ENCODE measurements around the gene PRKCZ. TPM values are rescaled to one million over a fixed set of nuclear protein-coding genes. Genes with fewer than 3 reads are reported as not detected.
A peak's percentile ranks its signal among the peaks of the same experiment; 100 is the strongest.

The PRKCZ gene
- total RNA-seq, 1 donor, result 2.6 TPM

DNA sequence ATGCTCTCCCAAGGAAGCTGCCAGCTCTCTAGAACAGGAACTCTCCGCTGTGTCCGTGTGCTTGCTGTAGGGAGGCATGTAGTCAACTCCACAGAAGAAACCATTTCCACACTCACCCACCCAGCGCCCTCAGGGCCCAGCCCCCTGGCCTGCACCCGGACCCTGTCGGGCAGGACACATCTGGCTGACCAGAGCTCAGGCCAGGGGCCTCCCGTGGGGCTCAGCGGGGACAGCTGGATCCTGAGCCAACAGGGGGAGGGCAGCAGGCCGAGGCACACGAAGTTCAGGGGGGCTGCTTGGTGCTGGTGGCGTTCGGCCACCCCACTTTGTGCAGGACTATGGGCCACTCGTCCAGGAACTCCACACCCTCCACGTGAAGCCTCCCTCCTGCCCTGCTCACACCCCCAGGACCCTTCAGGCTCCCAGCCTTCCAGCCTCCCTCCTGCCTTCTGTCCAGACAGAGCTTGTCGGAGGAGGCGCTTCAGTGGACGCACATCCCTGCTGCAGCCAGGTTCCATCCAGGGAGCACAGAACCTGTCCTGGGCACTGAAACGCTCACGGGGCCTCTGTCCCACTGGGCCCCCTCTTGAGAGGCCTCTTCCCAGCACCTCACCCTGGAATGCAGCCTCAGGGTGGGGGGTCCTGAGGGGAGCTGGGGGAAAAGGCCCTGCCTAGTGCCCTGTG lies 159.3 kb downstream of the PRKCZ start:
- TF ChIP-seq, protein P1, sequence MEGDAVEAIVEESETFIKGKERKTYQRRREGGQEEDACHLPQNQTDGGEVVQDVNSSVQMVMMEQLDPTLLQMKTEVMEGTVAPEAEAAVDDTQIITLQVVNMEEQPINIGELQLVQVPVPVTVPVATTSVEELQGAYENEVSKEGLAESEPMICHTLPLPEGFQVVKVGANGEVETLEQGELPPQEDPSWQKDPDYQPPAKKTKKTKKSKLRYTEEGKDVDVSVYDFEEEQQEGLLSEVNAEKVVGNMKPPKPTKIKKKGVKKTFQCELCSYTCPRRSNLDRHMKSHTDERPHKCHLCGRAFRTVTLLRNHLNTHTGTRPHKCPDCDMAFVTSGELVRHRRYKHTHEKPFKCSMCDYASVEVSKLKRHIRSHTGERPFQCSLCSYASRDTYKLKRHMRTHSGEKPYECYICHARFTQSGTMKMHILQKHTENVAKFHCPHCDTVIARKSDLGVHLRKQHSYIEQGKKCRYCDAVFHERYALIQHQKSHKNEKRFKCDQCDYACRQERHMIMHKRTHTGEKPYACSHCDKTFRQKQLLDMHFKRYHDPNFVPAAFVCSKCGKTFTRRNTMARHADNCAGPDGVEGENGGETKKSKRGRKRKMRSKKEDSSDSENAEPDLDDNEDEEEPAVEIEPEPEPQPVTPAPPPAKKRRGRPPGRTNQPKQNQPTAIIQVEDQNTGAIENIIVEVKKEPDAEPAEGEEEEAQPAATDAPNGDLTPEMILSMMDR (IDR thresholded peaks at IDR 0.05; ENCODE audit: insufficient read depth, low read depth, low read length), result no peak
- DNase-seq (ENCODE audit: low read depth), result no peak
- no peak overlapping the region for H3K4me3 ChIP-seq (ENCODE audit: low read depth, low read length)

DNA sequence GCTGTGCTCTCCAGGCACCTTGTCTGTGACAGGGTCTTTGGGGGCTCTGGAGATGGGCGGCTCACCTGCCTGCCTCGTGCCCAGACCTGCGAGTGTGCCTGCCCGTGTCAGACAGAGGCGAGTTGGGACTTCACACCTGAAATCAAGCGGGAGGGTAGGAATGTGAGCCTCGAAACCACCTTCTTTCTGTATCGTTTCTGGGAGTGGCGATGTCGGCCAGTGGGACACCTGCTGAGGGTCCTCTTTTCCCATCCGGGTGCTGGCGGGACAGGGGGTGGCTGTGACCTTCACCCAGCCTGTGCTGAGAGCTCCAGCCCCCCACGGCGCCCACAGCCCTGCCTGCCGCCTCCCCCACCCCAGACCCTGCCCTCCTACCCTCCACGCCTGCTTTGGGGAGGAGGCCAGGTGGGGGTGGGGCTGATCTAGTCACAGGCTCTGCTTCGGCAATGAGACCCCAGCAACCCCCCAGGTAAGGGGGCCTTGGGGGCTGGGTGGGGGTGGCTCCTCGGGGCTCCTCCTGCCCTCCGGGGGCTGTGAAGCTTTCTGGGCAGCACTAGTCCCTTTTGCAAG lies 160.0 kb downstream of the PRKCZ start:
- no peak for DNase-seq (ENCODE audit: low read depth)
- TF ChIP-seq, protein P1 (IDR thresholded peaks at IDR 0.05; ENCODE audit: insufficient read depth, low read depth, low read length), result no peak
- H3K4me3 ChIP-seq (ENCODE audit: low read depth, low read length), result no peak overlapping the region

DNA sequence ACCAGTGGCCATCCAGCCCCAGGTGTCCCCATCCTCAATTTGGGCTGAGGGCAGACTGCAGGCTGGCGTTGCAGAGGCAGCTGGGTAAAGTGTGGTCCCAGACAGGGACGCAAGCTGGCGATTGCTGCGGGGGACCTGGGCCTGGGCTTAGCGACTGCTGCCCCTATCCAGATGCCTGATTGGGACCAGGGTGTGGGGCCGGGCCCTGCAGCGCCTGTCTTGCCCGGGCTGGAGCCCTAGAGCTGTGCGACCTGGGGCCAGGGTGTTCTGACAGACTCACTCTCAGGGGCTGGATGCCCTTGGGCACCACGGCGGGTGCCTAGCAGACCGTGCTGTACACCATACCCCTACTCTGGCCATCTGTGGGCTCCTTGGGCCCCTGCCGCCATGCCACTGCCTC lies 160.6 kb downstream of the PRKCZ start:
- TF ChIP-seq, protein P1 (IDR thresholded peaks at IDR 0.05; ENCODE audit: insufficient read depth, low read depth, low read length), result no peak
- DNase-seq (ENCODE audit: low read depth), result no peak
- H3K4me3 ChIP-seq (ENCODE audit: low read depth, low read length), result no peak overlapping the region

DNA sequence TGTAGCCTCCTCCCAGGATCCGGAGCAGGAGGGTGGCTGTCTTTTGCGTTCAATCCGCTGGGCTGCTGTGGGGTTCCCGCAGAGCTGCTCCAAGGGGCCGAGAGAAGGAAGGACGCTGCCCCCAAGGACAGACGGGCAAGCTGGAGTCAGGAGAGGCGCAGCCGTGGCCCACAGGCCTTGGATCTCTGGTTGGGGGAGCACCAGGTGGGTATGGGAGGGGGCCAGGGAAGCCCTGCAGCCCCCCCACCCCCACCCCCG lies 162.0 kb downstream of the PRKCZ start:
- peak overlapping the region; percentile 32 for H3K4me3 ChIP-seq (ENCODE audit: low read depth, low read length)
- DNase-seq (ENCODE audit: low read depth), result no peak
- TF ChIP-seq, protein P1 (IDR thresholded peaks at IDR 0.05; ENCODE audit: insufficient read depth, low read depth, low read length), result no peak

DNA sequence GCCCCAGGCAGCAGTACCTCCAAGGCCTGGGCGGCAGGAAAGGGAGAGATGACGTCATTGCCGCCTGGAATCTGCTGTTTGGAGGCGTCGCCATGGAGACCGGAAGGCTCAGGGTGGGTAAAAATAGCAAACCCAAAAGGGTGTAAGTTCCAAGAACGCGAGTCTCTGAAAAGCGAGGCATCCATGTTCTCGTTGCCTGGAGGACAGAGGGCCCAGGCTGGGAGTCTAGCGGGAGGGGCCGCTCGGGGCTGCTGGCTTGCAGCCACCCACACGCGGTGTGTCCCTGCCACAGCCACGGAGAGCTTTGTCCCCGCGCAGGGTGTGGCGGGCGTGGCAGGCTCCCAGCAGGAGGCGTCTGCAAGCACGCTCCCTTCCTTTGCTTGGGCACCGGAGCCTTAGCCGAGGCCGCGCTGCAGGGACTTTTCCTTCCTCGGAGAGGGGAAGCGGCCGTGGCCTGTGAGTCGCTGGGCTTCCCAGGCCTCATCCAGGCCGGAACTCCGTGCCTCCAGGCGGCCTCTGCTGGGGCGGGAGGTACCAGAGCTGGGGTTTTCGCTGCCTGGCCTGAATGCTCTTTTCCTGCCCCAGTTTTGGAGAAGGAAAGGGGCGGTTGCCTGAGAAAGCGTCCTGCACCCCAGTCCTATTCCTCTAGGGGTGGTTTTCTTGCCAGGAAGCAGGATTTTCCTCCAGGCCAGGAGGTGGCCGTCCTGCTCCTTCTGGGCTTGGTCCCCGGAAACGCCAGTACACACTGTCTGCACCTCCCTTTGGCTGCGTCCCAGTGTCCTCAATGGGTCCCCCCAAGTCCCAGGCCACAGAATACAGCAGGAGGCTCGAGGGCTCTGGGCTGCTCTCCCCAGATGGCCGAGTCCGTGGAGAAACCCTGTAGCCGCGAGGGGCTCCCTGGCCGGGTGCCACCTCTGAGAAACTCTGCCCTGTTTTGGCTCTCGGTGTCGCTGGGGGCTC lies 162.6 kb downstream of the PRKCZ start:
- TF ChIP-seq, protein P1 (IDR thresholded peaks at IDR 0.05; ENCODE audit: insufficient read depth, low read depth, low read length), result peak; percentile 22
- H3K4me3 ChIP-seq (ENCODE audit: low read depth, low read length), result peak overlapping the region; percentile 40
- peak; percentile 96 for DNase-seq (ENCODE audit: low read depth)

DNA sequence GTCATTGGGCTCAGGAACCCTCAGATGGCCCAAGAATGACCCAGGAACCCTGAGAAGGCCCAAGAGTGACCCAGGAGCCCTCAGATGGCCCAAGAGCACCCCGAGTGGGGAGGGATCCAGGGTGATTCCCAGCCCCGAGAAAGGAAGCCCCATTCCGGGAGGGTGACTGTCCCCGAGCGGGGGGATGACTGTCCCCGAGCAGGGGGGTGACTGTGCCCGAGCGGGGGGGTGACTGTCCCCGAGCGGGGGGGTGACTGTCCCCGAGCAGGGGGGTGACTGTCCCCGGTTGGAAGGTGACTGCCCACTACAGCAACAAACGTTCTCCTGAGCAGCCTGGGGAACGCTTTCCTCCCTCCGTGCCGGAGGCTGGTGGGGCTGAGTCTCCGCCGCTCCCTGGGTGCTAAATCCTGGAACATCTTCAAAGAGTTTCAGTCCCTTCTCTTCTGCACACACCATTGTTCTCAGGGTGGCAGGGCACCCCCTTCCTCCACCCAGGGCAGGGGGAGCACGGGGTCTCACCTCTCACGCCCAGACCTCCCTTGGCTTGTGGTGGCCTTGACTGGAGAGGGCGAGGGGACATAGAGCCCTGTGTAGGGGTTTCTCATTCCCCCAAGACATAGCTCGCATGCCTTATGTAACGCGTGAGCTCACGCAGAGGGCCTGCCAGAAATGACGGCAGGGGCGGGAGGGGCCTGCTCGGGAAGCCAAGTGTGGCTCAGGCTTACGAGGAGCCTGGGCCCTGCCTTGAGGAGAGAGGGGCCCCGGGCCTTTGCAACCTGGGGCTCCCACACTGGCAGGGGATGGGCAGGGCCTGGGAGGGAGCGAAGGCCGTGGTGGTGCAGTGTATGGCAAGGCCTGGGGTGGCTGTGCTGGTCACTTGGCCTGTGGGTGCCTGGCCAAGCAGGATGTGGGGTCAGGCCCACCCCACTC lies 163.6 kb downstream of the PRKCZ start:
- H3K4me3 ChIP-seq (ENCODE audit: low read depth, low read length), result no peak overlapping the region
- DNase-seq (ENCODE audit: low read depth), result peak; percentile 86
- TF ChIP-seq, protein P1 (IDR thresholded peaks at IDR 0.05; ENCODE audit: insufficient read depth, low read depth, low read length), result no peak

All from fibroblast of villous mesenchyme (primary cell).